Mucosa of stomach (tissue), 1 donor: ENCODE data around the gene DOC2A.

ENCODE experiments used
- H3K27me3 ChIP-seq: one replicate; pipeline ENCODE4 v1.7.0; 2013; ENCODE audit warnings: mild to moderate bottlenecking, low read length; ENCODE audit not compliant: control insufficient read depth, insufficient read depth
- H3K36me3 ChIP-seq: one replicate; pipeline ENCODE4 v1.7.0; 2013; ENCODE audit warnings: low read length; ENCODE audit not compliant: control insufficient read depth, insufficient read depth
- H3K4me1 ChIP-seq: one replicate; pipeline ENCODE4 v1.7.0; 2013; ENCODE audit warnings: mild to moderate bottlenecking, low read length; ENCODE audit not compliant: control insufficient read depth, insufficient read depth
- H3K4me3 ChIP-seq: one replicate; pipeline ENCODE4 v1.7.0; 2013; ENCODE audit warnings: low read length
- H3K9ac ChIP-seq: one replicate; pipeline ENCODE4 v1.7.0; 2013; ENCODE audit warnings: mild to moderate bottlenecking, low read length, moderate library complexity
- H3K9me3 ChIP-seq: one replicate; pipeline ENCODE4 v1.7.0; 2013; ENCODE audit warnings: mild to moderate bottlenecking, low read length, moderate library complexity; ENCODE audit not compliant: control insufficient read depth
- donor health status: Pancreatic carcinoma.

Gene DOC2A

DNA sequence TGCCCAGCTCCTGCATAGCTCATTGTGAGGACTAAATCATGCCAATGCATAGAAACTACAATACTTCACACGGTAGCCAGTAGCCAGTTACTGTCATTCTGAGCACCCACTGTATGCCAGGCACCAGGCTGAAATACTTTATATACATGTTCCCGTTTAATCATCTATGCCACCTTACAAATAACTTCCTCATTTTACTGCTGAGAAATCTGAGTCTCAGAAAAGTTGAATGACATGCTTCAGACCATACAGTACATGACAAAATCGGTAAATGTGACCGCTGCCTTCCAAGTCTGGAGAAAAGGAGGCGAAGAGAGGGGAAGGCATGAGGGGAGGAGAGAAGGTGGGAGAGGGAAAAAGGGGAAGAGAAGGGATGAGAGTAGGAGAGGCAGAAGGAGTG, 29.4 kb upstream of the DOC2A start:
- no peak overlapping the region for H3K4me3 ChIP-seq
- H3K4me1 ChIP-seq = no peaks in the 10 kb centered on the region
- peaks cover 4% of the 10 kb centered on the region for H3K27me3 ChIP-seq
- no peaks in the 10 kb centered on the region for H3K36me3 ChIP-seq
- no peak overlapping the region for H3K9ac ChIP-seq
- H3K9me3 ChIP-seq = no peaks in the 10 kb centered on the region

DNA sequence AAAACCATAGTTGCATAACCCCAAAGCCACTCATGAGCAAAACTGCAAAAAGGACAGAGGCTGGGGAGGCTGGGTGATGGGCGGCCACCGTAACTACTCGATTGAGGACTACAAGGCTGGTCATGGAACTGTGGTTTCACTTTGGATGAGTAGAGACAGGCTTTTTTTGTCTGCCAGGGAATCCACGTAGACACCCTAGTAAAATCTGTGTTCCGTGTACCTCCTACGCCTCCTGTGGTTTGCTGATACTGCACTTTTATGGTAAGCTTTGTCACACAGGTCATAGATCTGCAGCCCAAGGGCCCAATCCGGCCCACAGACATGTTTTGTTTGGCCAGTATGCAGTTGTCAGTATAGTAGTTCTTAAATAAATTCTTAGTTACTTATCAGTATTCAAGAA, 22.4 kb upstream of the DOC2A start:
- H3K27me3 ChIP-seq = peaks cover 59% of the 10 kb centered on the region
- H3K9me3 ChIP-seq = no peaks in the 10 kb centered on the region
- peaks cover 5% of the 10 kb centered on the region for H3K4me1 ChIP-seq
- no peaks in the 10 kb centered on the region for H3K36me3 ChIP-seq
- no peak overlapping the region for H3K4me3 ChIP-seq
- no peak overlapping the region for H3K9ac ChIP-seq

DNA sequence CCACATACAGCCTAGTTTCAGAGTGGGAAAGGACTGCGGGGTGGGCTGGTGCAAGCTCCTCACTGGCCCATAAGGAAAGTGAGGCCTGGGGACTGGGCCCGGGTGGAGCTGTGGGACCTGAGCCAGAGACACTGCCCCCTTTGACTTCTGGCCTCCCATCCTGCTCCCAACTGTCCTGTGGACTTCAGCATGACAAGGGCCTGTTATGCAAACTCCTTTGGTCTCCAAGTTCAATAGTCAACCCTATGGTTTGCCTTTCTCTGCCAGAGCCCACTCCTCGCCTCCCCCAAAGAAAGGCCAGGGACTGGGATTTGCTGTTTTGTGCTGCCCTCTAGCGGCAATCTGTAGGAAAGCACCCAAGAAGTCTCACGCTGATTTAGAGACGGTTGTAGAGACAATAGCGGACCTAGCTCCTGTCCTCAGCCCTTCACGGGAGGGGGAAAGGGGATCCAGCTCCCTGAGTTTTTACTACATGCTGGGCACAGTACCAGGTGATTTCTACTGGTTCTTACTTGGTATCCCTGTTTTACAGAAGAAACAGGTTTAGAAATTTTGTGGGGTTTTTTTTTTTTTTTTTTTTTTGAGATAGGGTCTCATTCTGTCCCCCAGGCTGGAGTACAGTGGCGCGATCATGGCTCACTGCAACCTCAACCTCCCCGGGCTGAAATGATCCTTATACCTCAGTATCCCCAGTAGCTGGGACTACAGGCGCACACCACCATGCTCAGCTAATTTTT, 21.4 kb upstream of the DOC2A start:
- Histone ChIP-seq H3K27me3 (peaks cover 67% of the 10 kb centered on the region), H3K36me3 (no peaks in the 10 kb centered on the region), H3K9me3 (no peaks in the 10 kb centered on the region), H3K4me1 (peaks cover 5% of the 10 kb centered on the region), H3K9ac (no peak overlapping the region), H3K4me3 (no peak overlapping the region)

DNA sequence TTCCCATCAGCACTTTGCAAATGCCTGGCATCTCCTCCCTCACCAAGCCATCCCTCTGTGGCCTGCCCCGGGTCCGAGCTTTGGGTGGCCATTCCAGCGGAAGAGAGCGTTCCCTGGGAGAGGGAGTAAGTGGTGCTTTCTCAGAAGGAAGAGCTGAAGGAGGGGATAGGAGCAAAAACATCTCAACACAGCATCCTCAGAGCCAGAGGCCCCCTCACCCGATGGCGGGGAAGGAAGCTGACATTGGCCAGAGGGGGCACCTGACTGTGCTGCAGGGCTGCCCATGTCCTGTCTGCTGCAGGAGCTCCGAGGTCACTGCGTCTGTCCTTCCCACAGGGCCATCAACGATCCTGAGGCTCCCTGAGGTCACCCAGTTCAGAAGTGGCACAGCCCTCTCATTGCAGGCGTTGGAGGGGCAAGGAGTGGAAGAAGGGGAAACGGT, 20.7 kb upstream of the DOC2A start:
- Histone ChIP-seq H3K4me3 (no peak overlapping the region), H3K4me1 (peaks cover 5% of the 10 kb centered on the region), H3K36me3 (no peaks in the 10 kb centered on the region), H3K9ac (no peak overlapping the region), H3K27me3 (peaks cover 69% of the 10 kb centered on the region), H3K9me3 (no peaks in the 10 kb centered on the region)

DNA sequence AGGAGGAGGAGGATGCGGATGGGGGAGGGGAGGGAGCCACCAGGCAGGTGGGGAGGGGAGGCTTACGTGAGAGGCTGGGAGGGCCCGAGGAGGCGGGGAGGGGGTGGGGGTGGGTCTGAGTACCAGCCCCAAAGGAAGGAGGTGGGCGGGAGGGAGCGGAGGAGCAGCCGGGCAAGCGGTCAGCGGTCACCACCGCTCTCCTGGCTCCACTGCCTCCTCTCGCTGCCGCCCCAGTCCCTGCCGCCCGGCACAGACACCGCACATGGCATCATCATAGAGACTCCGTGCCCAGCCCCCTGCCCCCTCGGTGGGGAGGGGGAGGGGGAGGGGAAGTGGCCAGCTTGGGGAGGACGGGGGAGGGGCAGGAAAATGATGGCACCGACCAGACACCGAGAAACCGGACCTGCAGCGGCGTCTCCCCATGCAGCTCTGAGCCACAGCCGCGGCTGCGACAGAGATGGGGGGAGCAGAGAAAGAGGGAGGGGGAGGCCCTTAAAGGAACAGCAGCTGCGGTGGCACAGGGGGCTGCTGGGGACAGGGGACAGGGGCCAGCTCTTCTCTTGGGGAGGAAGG, 20.1 kb upstream of the DOC2A start, which contains the start of gene TLCD3B:
Gene TLCD3B, minus strand, starts transcription at position 431 of the 573 bp plus-strand sequence. CDS start 744 bp downstream, outside the sequence.
- Histone ChIP-seq H3K9me3 (no peaks in the 10 kb centered on the region), H3K36me3 (no peaks in the 10 kb centered on the region), H3K4me1 (peaks cover 5% of the 10 kb centered on the region), H3K27me3 (peaks cover 69% of the 10 kb centered on the region), H3K9ac (no peak within 1 kb of the TSS), H3K4me3 (no peak within 1 kb of the TSS)

DNA sequence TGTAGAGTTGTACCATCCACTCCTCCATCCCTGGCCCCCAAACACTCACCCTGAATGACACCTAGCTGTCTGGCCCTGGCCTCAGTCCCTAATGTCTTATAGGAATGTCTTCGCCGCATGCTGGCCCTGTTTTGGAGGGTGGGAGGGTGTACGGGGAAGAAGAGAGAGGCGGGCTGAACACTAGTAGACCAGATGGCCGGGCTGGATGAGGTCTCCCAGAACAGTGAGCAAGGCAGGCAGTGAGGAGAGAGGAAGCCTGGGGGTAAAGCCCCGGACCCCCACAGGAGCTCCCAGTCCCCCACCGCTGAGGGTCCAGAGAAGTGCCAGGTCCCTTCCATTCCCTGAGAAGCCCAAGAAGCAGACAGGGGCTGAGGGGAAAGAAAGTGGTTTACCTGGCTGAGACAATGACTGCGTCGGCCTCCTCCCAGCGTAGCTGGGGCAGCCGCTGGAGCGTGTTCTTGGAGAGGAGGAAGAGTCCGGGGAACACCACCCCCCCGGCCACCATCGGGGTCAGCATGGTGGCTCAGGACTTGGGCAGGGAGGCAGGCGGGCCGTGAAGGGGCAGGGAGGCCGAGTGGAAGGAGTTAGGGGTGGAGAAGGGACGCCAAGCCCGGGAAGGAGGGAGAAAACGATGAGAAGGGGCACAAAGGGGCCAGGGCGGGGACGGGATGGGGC, 19.3 kb upstream of the DOC2A start:
- H3K36me3 ChIP-seq = no peaks in the 10 kb centered on the region
- no peak overlapping the region for H3K4me3 ChIP-seq
- peaks cover 5% of the 10 kb centered on the region for H3K4me1 ChIP-seq
- H3K9ac ChIP-seq = no peak overlapping the region
- no peaks in the 10 kb centered on the region for H3K9me3 ChIP-seq
- peaks cover 70% of the 10 kb centered on the region for H3K27me3 ChIP-seq

DNA sequence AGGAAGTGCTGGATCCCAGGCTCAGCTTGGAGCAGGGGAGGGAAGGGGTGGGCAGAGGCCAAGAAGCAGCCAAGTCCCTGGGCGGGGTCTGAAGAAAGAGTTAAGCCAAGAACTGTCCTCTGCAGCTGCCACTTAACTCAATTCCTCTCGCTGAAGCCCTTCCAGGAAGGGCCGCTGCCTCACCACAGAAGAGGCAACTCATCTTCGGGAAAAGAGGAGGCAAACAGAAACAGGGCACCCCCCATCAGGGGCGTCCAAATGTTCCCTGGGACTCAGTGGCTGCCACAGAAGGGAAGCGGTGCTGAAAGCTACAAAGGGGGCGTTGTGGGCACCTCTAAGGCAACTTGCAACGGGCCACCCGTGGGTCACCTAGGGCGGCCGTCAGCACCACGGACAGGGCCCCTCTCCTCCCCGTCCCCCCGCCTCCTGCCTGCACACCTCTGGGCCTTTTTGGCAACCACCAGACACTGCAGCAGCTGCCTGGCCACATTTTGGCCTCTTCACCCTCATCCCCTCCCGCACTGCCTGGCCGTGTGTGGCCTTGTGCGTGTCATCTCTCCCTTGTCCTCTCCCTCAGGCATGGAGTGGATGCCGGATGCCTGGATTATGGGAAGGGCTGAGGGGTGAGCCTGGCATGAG, 17.7 kb upstream of the DOC2A start:
- Histone ChIP-seq H3K4me1 (peaks cover 5% of the 10 kb centered on the region), H3K9me3 (no peaks in the 10 kb centered on the region), H3K4me3 (no peak overlapping the region), H3K27me3 (peaks cover 63% of the 10 kb centered on the region), H3K36me3 (no peaks in the 10 kb centered on the region), H3K9ac (no peak overlapping the region)

DNA sequence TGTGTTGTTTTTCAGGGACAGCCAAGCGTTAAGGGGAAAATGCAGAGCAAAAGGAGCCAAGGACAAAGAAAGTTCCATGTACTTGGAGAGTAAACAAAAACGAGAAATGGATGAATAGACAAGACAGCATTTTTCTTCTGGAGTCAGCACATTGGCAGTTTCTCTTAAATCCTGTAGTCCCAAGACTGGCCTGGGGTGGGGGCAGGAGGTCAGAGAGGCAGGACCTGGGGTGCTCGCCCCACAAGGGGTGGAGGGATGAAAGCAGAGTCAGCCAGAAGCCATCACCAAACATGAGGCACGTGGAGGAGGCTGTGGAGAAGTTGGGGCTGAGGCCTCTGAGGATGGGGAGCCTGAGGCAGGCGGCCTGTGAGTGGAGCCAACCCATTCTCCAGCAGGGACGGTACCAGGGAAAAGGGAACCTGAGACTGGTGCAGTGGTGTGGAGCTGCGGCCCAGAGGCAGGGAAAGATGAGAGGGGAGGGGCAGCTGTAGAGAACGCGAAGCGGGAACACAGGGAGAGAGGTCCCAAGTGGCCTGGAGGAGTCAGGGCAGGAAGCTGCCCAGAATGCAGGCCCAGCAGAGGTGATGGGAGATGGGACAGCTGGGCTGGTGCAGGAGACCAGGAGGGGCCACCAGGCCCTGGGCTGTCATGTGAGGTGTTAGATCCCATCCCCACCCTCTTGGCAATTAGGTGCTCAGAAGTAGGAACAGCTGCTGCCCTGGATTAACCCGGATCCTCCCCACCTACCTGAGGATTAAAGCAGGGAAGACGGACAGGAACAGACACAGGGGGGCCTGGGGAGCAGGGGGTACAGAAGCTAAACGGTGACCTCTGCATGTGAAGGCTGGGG, 17.0 kb upstream of the DOC2A start:
- no peak overlapping the region for H3K9ac ChIP-seq
- H3K36me3 ChIP-seq = no peaks in the 10 kb centered on the region
- H3K4me3 ChIP-seq = no peak overlapping the region
- H3K4me1 ChIP-seq = peaks cover 5% of the 10 kb centered on the region
- no peaks in the 10 kb centered on the region for H3K9me3 ChIP-seq
- peaks cover 58% of the 10 kb centered on the region for H3K27me3 ChIP-seq

DNA sequence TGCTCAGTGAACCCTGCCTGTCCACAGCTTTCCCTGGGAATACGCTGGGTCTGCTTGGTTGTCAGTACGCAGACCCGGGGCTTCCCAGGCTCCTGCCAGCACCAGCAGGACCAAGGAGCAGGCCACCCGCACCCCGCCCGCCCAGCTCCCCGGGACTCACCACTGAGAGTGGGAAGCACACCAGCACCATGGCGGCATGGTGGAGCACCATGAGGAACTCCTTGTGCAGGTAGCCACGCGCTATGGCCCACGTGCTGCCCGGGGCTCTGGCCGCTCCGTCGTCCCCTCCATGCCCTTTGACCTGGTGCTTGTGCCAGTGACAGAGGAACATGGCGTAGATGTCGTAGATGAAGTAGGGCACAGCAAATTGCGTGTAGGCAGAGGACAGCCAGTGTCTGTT, 15.6 kb upstream of the DOC2A start:
- H3K4me3 ChIP-seq = no peak overlapping the region
- H3K4me1 ChIP-seq = peaks cover 9% of the 10 kb centered on the region
- H3K36me3 ChIP-seq = no peaks in the 10 kb centered on the region
- no peak overlapping the region for H3K9ac ChIP-seq
- H3K9me3 ChIP-seq = no peaks in the 10 kb centered on the region
- peaks cover 44% of the 10 kb centered on the region for H3K27me3 ChIP-seq

DNA sequence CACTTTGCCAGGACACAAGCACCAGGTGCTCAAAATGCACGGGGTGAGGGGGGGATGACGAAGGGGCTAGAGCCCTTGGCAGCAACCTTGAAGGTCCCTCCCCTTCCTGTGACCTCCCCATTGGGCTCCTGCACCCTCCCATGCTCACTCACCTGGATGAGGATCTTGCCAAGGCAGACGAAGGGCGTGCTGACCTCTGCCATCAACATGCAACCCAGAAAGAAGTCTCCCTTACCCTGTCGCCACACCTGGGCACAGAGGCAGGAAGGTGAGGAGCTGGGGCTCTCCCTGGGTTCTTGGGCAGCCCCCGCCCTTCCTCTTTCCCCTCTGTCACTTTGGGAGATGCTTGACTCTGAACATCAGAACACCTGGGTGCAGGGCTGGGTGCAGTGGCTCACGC, 14.7 kb upstream of the DOC2A start:
- peaks cover 43% of the 10 kb centered on the region for H3K27me3 ChIP-seq
- no peak overlapping the region for H3K9ac ChIP-seq
- H3K4me3 ChIP-seq = no peak overlapping the region
- H3K9me3 ChIP-seq = no peaks in the 10 kb centered on the region
- peaks cover 10% of the 10 kb centered on the region for H3K4me1 ChIP-seq
- H3K36me3 ChIP-seq = no peaks in the 10 kb centered on the region

DNA sequence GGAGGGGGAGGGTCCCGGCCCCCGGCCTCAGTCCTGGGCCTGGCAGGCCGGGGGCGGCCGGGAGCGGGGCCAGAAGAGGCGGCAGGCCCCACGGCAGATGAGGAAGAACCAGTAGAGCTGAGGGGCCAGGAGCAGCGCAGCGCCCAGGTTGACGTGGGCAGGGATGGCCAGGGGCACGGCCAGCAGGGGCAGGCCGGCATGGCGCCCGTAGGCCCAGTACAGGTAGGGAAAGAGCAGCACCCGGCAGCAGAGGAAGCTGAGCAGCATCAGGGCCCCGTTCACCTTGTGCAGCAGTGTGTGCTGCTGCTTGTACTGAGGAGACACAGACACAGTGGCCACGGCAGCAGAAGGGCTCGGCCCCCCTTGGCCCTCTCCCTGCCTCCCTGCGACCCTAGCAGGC, 14.3 kb upstream of the DOC2A start:
- H3K4me1 ChIP-seq = peaks cover 10% of the 10 kb centered on the region
- no peaks in the 10 kb centered on the region for H3K9me3 ChIP-seq
- no peak overlapping the region for H3K9ac ChIP-seq
- no peak overlapping the region for H3K4me3 ChIP-seq
- peaks cover 38% of the 10 kb centered on the region for H3K27me3 ChIP-seq
- H3K36me3 ChIP-seq = no peaks in the 10 kb centered on the region
